ENCODE results near the gene RPA3.

DNA sequence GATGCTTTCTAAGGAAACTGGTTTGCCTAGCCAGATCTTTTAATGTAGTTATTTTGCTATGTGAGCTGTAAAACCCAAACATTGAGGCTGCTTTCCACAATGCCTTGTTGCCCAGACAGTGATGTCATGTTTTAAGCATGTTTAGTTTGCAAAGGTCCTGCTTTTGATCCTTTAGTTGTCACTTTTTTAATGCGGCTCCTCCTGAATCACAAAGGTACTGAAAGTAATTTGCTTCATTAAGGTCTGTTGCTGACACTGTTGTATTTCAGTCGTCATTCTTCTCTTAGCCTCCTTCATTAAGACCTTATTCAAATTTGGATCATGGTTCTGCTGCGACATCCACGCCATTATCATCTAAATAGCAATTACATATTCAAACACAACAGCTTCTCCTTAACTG is 10.6 kb downstream of the RPA3 start:
- TF ChIP-seq CTCF (IDR thresholded peaks at IDR 0.05) (no peak), POLR2A (IDR thresholded peaks at IDR 0.05) (no peak)

Measured in right lobe of liver (tissue), 4 donors.